GM19324 (cell line): ENCODE data around the gene CCDC182.

ENCODE experiments used
- ATAC-seq: cut with Tn5 transposase; IDR thresholded peaks from one replicate; pipeline ENCODE4 v1.9.1; 2021; ENCODE audit warnings: mild to moderate bottlenecking, moderate library complexity; ENCODE audit not compliant: unreplicated experiment, low FRiP score

Gene CCDC182

GRCh38 chr17:57745242-57745641, at the start of gene CCDC182:
Gene CCDC182 (minus strand): TSS chr17:57745299. CDS start chr17:57745272, 27 bp downstream.
- ATAC-seq: no peak

DNA sequence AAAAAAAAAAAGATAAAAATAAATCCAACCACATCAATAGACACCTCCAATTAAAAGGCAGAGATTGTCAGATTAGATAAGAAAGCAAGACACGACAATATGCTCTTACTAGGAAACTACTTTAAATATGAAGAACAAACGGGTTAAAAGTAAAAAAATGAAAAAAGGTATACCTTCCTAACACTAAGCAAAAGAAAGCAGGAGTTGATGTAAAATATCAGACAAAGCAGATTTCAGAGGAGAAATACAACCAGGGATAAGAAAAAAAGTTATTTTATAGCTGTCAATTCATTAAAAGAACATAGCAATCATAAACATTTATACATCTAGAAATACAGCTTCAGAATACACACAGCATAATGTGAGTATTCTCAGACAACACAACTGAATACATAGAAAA, 49.7 kb upstream of the CCDC182 start:
- no peak for ATAC-seq

- no peak for ATAC-seq
Measured at GRCh38 chr17:57788725-57789124, 43.6 kb upstream of the CCDC182 start.

- ATAC-seq: no peak
Measured at GRCh38 chr17:57785022-57785421, 39.9 kb upstream of the CCDC182 start.

- no peak for ATAC-seq
Measured at GRCh38 chr17:57784226-57784895, 39.3 kb upstream of the CCDC182 start.

GRCh38 chr17:57783338-57783742, 38.2 kb upstream of the CCDC182 start:
- no peak for ATAC-seq

DNA sequence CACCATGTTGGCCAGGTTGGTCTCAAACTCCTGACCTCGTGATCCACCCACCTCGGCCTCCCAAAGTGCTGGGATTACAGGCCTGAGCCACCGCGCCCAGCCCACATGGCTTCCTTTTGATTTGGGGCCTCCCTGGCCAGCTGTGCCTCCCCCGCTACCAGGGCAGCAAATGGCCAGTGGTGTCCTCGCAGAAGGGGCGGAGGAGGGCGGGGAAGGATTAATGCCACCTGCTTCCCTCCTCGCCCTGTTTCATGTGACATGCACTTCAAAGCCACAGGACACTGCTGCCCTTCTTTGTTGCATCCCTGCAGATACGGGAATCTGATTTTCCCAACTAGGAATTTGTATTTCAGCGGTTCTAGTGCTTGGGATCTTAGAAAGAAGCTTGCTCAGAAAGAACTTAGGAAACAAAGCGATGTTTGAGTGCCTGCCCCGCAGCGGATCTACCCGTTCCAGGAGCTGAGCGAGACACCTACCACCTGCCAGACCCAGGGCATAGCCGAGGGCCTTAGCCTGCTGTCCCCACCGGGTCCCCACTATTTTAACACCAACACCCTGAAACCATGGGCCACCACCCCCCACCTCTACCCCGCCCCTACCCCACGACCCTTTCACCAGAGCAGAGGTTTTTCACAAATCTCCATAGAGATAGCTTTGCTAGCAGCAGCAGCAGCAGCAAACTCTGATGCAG, 37.7 kb upstream of the CCDC182 start:
- ATAC-seq: no peak

DNA sequence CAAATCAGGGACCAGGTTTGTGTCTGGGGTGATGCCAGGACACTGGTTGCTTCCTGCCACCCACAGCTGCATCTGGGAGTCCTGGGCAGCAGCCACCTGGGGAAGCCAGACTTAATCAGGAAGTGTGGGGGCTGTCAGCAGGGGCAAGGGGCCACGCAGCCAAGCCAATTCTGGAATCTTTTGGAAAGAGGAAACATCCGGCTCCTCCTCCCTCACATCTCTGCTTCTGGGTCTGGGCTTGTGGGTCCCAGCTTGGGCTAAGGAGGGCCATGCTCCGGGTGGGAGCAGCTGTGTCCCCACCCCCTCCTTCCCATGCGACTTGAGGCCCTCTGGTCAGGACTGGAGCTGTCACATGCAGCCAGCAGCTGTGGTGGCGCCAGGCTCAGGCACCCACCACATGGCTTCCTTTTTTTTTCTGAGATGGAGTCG, 37.0 kb upstream of the CCDC182 start:
- ATAC-seq: no peak

GRCh38 chr17:57781386-57782061, 36.4 kb upstream of the CCDC182 start:
- no peak for ATAC-seq

GRCh38 chr17:57779706-57780105, 34.6 kb upstream of the CCDC182 start:
- no peak for ATAC-seq

- no peak for ATAC-seq
Measured at GRCh38 chr17:57778306-57778705, 33.2 kb upstream of the CCDC182 start.

DNA sequence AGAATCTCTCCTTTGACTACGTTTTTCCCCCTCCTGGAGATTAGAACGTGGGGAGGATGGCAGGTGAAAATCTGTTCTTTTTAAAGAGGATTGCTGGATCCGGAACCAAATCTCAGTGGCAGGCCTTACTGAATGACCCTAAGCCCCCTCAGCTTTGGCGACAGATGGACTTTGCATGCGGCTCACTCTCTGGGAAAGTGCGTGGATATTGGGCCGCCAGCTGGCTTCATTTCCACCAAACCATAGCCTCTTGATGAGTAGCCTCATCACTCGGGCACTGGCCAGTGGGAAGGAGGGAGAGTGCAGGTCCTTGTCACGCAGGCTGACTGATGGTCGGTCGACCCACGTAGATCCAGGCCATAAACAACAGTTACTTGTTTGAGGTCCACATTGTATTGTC, 31.3 kb upstream of the CCDC182 start:
- no peak for ATAC-seq

GRCh38 chr17:57774872-57775271, 29.8 kb upstream of the CCDC182 start:
- no peak for ATAC-seq

- no peak for ATAC-seq
Measured at GRCh38 chr17:57773557-57773956, 28.5 kb upstream of the CCDC182 start.

DNA sequence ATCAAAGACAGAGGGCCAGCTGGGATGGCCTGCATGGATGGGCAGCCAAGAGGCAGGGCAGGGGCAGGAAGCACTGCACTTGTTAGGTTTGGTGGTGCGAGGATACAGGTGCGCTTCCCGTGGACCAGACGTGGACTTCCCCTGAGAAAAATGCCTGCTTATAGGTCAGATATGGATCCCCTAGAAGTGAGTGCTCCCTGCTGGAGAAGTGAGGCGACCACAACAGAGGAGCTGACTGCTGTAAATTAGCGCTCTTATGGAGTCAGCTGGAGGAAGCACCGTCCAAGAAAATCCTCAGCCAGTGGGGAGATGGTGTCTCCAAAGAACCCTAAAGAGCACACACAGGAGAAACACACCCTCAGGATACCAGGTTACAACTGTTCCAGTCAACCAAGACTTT, 27.7 kb upstream of the CCDC182 start:
- no peak for ATAC-seq

- no peak for ATAC-seq
Measured at GRCh38 chr17:57767561-57767960, 22.5 kb upstream of the CCDC182 start.

GRCh38 chr17:57766318-57766943, 21.3 kb upstream of the CCDC182 start:
- no peak for ATAC-seq

DNA sequence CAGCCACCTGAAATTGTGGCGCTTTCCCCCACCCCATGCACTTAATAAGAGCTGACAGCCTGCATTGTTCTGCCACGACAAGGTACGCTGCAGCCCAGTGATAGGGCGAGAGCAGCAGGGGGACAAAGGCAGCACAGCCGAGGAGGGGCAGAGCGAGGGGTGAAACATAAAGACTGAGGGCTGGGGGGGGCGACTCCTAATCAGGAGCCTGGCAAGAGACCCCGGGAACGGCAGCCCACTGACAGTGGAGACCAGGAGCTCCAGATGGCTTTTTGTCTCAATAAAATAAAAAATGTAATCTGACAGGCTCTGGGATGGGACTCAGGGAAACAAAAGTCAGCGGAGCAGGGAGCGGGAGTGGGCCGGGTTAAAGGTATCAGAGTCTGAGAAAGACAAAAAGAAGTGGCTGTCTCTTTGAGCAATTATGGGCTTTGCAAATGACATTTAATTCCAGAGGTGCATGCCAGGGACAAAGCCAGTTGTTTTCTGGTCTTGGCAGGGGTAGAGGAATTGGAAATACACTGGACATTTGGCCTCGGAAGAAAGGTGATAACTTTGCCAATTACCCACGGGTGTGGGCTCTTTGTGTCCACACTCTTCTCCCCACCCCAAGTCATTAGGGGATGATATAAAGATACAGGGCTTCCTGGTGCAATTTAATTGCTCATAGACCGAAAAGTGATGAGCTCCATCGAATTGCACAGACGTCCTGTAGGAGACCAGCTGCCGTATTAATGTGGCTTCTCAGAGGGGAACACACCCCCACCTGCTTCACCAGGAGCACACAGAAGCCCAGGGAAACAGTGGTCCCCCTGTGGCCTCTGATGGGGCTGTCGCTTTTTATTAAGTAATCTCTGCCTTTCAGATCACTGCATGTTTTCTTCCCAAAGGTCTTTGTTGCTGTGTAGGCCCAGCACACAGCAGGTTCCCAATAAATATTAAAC, 17.6 kb upstream of the CCDC182 start:
- ATAC-seq: no peak

GRCh38 chr17:57761887-57762286, 16.8 kb upstream of the CCDC182 start:
- no peak for ATAC-seq

DNA sequence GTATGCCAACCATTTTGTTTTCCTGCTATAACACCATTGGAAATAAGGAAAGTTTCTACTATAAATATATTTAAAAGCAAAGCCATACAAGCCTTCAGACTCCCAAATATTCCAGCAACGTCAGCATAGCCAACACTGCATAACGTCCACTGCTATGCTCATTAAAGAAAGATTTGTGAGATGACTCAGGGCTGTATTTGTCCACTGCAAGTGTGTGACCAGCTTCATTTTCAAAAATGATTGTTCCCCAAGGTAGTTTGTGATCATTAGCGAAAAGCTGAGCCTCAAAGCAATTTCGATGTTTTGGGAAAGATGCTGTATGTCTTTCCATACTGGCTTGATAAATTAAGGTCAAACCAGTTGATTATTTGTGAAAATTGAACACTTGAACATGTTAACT, 14.9 kb upstream of the CCDC182 start:
- no peak for ATAC-seq
